CD4-positive, alpha-beta T cell (primary cell): ENCODE measurements around the gene MUL1. TPM values are rescaled to one million over a fixed set of nuclear protein-coding genes. Genes with fewer than 3 reads are reported as not detected.

Source experiments
- ATAC-seq: fragments of 200-7000 bp; cut with Tn5 transposase; one replicate; pipeline ENCODE4 v1.10.0; 2022; ENCODE audit warnings: mild to moderate bottlenecking; ENCODE audit not compliant: poor library complexity
- CTCF ChIA-PET: fragments of 350-600 bp; sonication (Branson Sonifier 250); formaldehyde crosslinking; loops from one replicate; lab custom pipeline; 2021; ENCODE audit warnings: antibody characterized with exemption, inconsistent platforms; lab: Charles Lee
- POLR2A ChIA-PET: fragments of 350-600 bp; sonication (Branson Sonifier 250); formaldehyde crosslinking; loops from one replicate; lab custom pipeline; 2021; ENCODE audit warnings: antibody characterized with exemption, inconsistent platforms; lab: Charles Lee
- DNase-seq, 14 experiments: peaks; one replicate each; pipeline ENCODE4 v3.0.0-alpha.2; 2013 to 2020; ENCODE audit warnings: mixed read lengths in 2 of 14
- H3K27ac ChIP-seq, 2 donors: one replicate each; pipeline versions ENCODE4 v1.5.1 to v1.7.0; 2013; ENCODE audit warnings: low read length in 2 of 2, low read depth in 1 of 2, mild to moderate bottlenecking in 1 of 2
- H3K27me3 ChIP-seq, 2 experiments: 1 replicate in 1 of 2; 2 replicates in 1 of 2; pipeline versions ENCODE4 v1.6.1 to v1.7.0; 2013; ENCODE audit warnings: low read length in 2 of 2, control low read depth in 1 of 2, mild to moderate bottlenecking in 1 of 2, moderate library complexity in 1 of 2; ENCODE audit not compliant: insufficient read depth in 2 of 2, control insufficient read depth in 1 of 2
- H3K36me3 ChIP-seq: one replicate; pipeline ENCODE4 v1.6.1; 2013; ENCODE audit warnings: low read length, control low read depth; ENCODE audit not compliant: insufficient read depth
- H3K4me1 ChIP-seq: one replicate; pipeline ENCODE4 v1.6.1; 2013; ENCODE audit warnings: low read length, control low read depth; ENCODE audit not compliant: insufficient read depth
- H3K4me3 ChIP-seq: one replicate; pipeline ENCODE4 v1.5.1; 2013; ENCODE audit warnings: mild to moderate bottlenecking, low read length, moderate library complexity
- H3K9me3 ChIP-seq, 2 experiments: 1 replicate in 1 of 2; 2 replicates in 1 of 2; pipeline versions ENCODE4 v1.6.1 to v1.7.0; 2013; ENCODE audit warnings: low read length in 2 of 2, mild to moderate bottlenecking in 2 of 2, control low read depth in 1 of 2, moderate library complexity in 1 of 2; ENCODE audit not compliant: control insufficient read depth in 1 of 2, insufficient read depth in 1 of 2
- H3K27ac Mint-ChIP-seq: one replicate; pipeline ENCODE4 v1.8.0; 2020; ENCODE audit warnings: mixed read lengths
- H3K27me3 Mint-ChIP-seq: one replicate; pipeline ENCODE4 v1.8.0; 2021; ENCODE audit warnings: mixed read lengths
- H3K36me3 Mint-ChIP-seq: one replicate; pipeline ENCODE4 v1.8.0; 2021; ENCODE audit warnings: low read depth, mixed read lengths
- H3K4me1 Mint-ChIP-seq: one replicate; pipeline ENCODE4 v1.8.0; 2021; ENCODE audit warnings: low read depth, mixed read lengths
- H3K4me3 Mint-ChIP-seq: one replicate; pipeline ENCODE4 v1.8.0; 2020; ENCODE audit warnings: mild to moderate bottlenecking, mixed read lengths
- H3K9me3 Mint-ChIP-seq: one replicate; pipeline ENCODE4 v1.8.0; 2020; ENCODE audit warnings: mixed read lengths
- intact Hi-C, 2 experiments: fragments of 100-400 bp; cut with DNase I in 1 of 2; cut with micrococcal nuclease in 1 of 2; formaldehyde crosslinking; loops; one replicate each; pipeline versions ENCODE4 v1.15.1 to v1.9.0; 2023 to 2025; cut with DNase I, micrococcal nuclease
- total RNA-seq, 174 experiments: library from RNA in 2 of 174; stranded (reverse) in 2 of 174; gene quantifications; one replicate each; pipeline ENCODE4 v1.2.3 and lab custom pipeline; 2021 to 2026
- TF ChIP-seq, protein P1 (sequence below): fragments of 200-600 bp; IDR thresholded peaks from one replicate; pipeline ENCODE4 v1.8.0; 2022; ENCODE audit warnings: antibody characterized with exemption, mild to moderate bottlenecking

The MUL1 gene
- total RNA-seq, 2 experiments from 2014 or later, result 17.2 to 17.6 TPM

- CTCF ChIA-PET, result no interaction called here
Measured at GRCh38 chr1:20505488-20505887, 2.5 kb downstream of the MUL1 start.

GRCh38 chr1:20500716-20501115 is 7.2 kb downstream of the MUL1 start:
- peaks cover 62% of the 10 kb centered on the region for H3K36me3 Mint-ChIP-seq
- H3K36me3 ChIP-seq, result peaks cover 54% of the 10 kb centered on the region
- no peaks in the 10 kb centered on the region for H3K27me3 ChIP-seq
- TF ChIP-seq, protein P1, sequence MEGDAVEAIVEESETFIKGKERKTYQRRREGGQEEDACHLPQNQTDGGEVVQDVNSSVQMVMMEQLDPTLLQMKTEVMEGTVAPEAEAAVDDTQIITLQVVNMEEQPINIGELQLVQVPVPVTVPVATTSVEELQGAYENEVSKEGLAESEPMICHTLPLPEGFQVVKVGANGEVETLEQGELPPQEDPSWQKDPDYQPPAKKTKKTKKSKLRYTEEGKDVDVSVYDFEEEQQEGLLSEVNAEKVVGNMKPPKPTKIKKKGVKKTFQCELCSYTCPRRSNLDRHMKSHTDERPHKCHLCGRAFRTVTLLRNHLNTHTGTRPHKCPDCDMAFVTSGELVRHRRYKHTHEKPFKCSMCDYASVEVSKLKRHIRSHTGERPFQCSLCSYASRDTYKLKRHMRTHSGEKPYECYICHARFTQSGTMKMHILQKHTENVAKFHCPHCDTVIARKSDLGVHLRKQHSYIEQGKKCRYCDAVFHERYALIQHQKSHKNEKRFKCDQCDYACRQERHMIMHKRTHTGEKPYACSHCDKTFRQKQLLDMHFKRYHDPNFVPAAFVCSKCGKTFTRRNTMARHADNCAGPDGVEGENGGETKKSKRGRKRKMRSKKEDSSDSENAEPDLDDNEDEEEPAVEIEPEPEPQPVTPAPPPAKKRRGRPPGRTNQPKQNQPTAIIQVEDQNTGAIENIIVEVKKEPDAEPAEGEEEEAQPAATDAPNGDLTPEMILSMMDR, result no peak
- intact Hi-C loops, result no loop called here
- no peaks in the 10 kb centered on the region for H3K9me3 Mint-ChIP-seq
- H3K9me3 ChIP-seq, result no peaks in the 10 kb centered on the region
- H3K27ac ChIP-seq, result no peak overlapping the region
- no peak overlapping the region for H3K27ac Mint-ChIP-seq
- no peak overlapping the region for H3K4me3 ChIP-seq
- ChIA-PET POLR2A (no interaction called here), CTCF (no interaction called here)
- H3K4me3 Mint-ChIP-seq, result no peak overlapping the region
- DNase-seq, result no peak
- no peaks in the 10 kb centered on the region for H3K27me3 Mint-ChIP-seq
- peaks cover 12% of the 10 kb centered on the region for H3K4me1 Mint-ChIP-seq
- H3K4me1 ChIP-seq, result peaks cover 7% of the 10 kb centered on the region
- ATAC-seq, result no peak

More at GRCh38 chr1:20505488-20505887, 2.5 kb downstream of the MUL1 start:
- Histone ChIP-seq H3K4me3 (no peak overlapping the region), H3K27me3 (no peaks in the 10 kb centered on the region), H3K9me3 (no peaks in the 10 kb centered on the region), H3K4me1 (peaks cover 25% of the 10 kb centered on the region), H3K27ac (no peak overlapping the region), H3K36me3 (peaks cover 37% of the 10 kb centered on the region)
- Mint-ChIP-seq H3K27ac (no peak overlapping the region), H3K4me3 (peak overlapping the region; percentile 86), H3K27me3 (no peaks in the 10 kb centered on the region), H3K4me1 (peaks cover 30% of the 10 kb centered on the region), H3K36me3 (peaks cover 51% of the 10 kb centered on the region), H3K9me3 (no peaks in the 10 kb centered on the region)
- ATAC-seq (no peak), DNase-seq (no peak)
- TF ChIP-seq, protein P1, result no peak
- POLR2A ChIA-PET, result no interaction called here
- intact Hi-C loops, result loop anchor here in 1 of 2 experiments (5.0 kb wide), 3 partner anchors 672 to 1298 kb away; partner anchors contain the start of genes EIF4G3, EMC1 and MRTO4

GRCh38 chr1:20499718-20500117 is 8.2 kb downstream of the MUL1 start:
- ChIA-PET CTCF (no interaction called here), POLR2A (no interaction called here)
- no peaks in the 10 kb centered on the region for H3K9me3 Mint-ChIP-seq
- no peak overlapping the region for H3K27ac Mint-ChIP-seq
- no peaks in the 10 kb centered on the region for H3K4me1 ChIP-seq
- no peak overlapping the region for H3K27ac ChIP-seq
- DNase-seq, result no peak
- no peaks in the 10 kb centered on the region for H3K27me3 Mint-ChIP-seq
- peaks cover 8% of the 10 kb centered on the region for H3K4me1 Mint-ChIP-seq
- H3K9me3 ChIP-seq, result no peaks in the 10 kb centered on the region
- intact Hi-C loops, result no loop called here
- no peaks in the 10 kb centered on the region for H3K27me3 ChIP-seq
- TF ChIP-seq, protein P1, result no peak
- no peak overlapping the region for H3K4me3 Mint-ChIP-seq
- peaks cover 58% of the 10 kb centered on the region for H3K36me3 Mint-ChIP-seq
- no peak for ATAC-seq
- H3K36me3 ChIP-seq, result peaks cover 54% of the 10 kb centered on the region
- H3K4me3 ChIP-seq, result no peak overlapping the region
